Stomach smooth muscle (tissue), 2 donors: ENCODE measurements around the gene CYB5RL.
"Not testable (repeated sequence)": the region's sequence is repeated elsewhere in the genome, so short reads cannot be mapped to it uniquely, and the experiment has no call there.

Experiments used
- H3K27ac ChIP-seq: one replicate; pipeline ENCODE4 v1.7.0; 2013; ENCODE audit warnings: mild to moderate bottlenecking, low read length, inconsistent platforms
- H3K27me3 ChIP-seq, 2 donors: one replicate each; pipeline ENCODE4 v1.7.0; 2013; ENCODE audit warnings: low read length in 2 of 2; ENCODE audit not compliant: insufficient read depth in 2 of 2, control insufficient read depth in 1 of 2
- H3K36me3 ChIP-seq, 2 donors: one replicate each; pipeline ENCODE4 v1.7.0; 2013; ENCODE audit warnings: low read length in 2 of 2; ENCODE audit not compliant: control insufficient read depth in 2 of 2, insufficient read depth in 2 of 2
- H3K4me1 ChIP-seq: one replicate; pipeline ENCODE4 v1.7.0; 2013; ENCODE audit warnings: low read length; ENCODE audit not compliant: control insufficient read depth, insufficient read depth
- H3K4me3 ChIP-seq, 2 donors: one replicate each; pipeline ENCODE4 v1.7.0; 2013; ENCODE audit warnings: low read length in 2 of 2
- H3K9ac ChIP-seq, 2 donors: one replicate each; pipeline ENCODE4 v1.7.0; 2013; ENCODE audit warnings: low read length in 2 of 2, mild to moderate bottlenecking in 1 of 2
- H3K9me3 ChIP-seq, 2 donors: one replicate each; pipeline ENCODE4 v1.7.0; 2013; ENCODE audit warnings: low read length in 2 of 2; ENCODE audit not compliant: control insufficient read depth in 2 of 2
- donor health status: healthy.
- donor health status: Pancreatic carcinoma.

CYB5RL gene

DNA sequence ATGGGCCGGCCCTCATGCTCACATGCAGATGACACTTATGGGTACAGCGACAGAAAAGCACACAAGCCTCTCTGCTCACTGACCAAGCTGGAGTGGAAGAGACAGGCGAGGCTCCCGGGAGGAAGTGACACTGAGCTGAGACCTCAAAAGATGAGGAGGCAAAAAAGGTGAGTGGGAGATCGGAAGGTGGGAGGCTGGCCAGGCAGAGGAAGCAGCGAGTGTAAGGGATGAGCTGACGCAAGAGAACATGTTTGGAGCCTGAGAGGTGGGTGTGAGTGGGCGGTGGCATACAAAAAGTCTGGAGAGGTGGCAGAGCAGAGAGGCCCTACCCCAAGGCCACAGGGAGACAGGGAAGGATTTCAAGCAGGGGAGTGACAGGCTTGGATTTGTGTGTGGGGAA lies 28.8 kb downstream of the CYB5RL start:
- Histone ChIP-seq H3K4me1 (peaks cover 3% of the 10 kb centered on the region), H3K9ac (no peak overlapping the region), H3K27ac (no peak overlapping the region), H3K36me3 (peaks cover 0 to 4% of the 10 kb centered on the region in 2 donors), H3K27me3 (no peaks in the 10 kb centered on the region), H3K9me3 (no peaks in the 10 kb centered on the region), H3K4me3 (no peak overlapping the region)

- H3K27me3 ChIP-seq, result no peaks in the 10 kb centered on the region
- H3K36me3 ChIP-seq, result peaks cover 0 to 2% of the 10 kb centered on the region in 2 donors
- no peak overlapping the region for H3K27ac ChIP-seq
- peaks cover 3% of the 10 kb centered on the region for H3K4me1 ChIP-seq
- H3K9ac ChIP-seq, result no peak overlapping the region
- no peak overlapping the region for H3K4me3 ChIP-seq
- H3K9me3 ChIP-seq, result no peaks in the 10 kb centered on the region
These were observed 30.8 kb downstream of the CYB5RL start for GRCh38 chr1:54169068-54169467.

GRCh38 chr1:54168206-54168965 lies 31.4 kb downstream of the CYB5RL start:
- no peaks in the 10 kb centered on the region for H3K27me3 ChIP-seq
- H3K9me3 ChIP-seq, result no peaks in the 10 kb centered on the region
- no peaks in the 10 kb centered on the region for H3K36me3 ChIP-seq
- no peak overlapping the region for H3K4me3 ChIP-seq
- no peak overlapping the region for H3K27ac ChIP-seq
- H3K9ac ChIP-seq, result no peak overlapping the region
- peaks cover 3% of the 10 kb centered on the region for H3K4me1 ChIP-seq

DNA sequence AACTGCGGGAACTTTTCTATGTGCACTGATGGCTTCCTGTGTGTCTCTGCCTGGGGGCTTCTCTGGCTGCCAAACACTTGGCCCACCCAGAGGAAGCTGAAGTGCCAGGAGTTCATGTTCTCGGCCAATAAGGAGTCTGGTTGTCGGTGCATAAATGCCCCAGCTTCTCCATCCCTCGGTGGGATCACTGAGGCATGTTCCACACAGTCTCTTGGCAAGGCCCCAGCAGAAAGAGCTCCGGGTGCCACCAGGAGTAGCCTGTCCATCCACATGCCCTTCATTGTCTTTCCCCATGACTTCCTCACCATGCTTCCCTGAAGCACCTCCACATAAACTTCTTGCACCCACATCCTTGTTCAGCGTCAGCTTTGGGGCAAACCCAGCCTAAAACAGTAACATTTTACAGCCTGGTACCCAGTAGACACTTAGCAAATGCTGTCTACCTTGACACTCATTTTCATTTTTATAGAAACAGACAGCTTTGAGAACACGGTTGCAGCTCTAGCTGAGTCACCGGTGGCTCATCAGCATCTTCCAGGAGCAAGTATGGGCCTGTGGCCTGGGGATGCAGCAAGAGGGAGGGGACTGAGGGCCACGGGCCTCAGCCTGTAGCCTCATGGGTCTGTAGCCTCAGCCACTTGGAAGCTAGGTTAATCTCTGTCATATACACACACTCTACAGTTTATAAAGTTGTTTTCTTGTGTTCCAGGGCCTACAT lies 32.2 kb downstream of the CYB5RL start:
- H3K9me3 ChIP-seq, result no peaks in the 10 kb centered on the region
- no peak overlapping the region for H3K9ac ChIP-seq
- no peaks in the 10 kb centered on the region for H3K36me3 ChIP-seq
- H3K27me3 ChIP-seq, result no peaks in the 10 kb centered on the region
- H3K4me1 ChIP-seq, result peaks cover 3% of the 10 kb centered on the region
- no peak overlapping the region for H3K27ac ChIP-seq
- H3K4me3 ChIP-seq, result no peak overlapping the region

GRCh38 chr1:54166357-54166756 lies 33.5 kb downstream of the CYB5RL start:
- H3K9ac ChIP-seq, H3K27me3 ChIP-seq, H3K4me1 ChIP-seq: not testable (repeated sequence)

DNA sequence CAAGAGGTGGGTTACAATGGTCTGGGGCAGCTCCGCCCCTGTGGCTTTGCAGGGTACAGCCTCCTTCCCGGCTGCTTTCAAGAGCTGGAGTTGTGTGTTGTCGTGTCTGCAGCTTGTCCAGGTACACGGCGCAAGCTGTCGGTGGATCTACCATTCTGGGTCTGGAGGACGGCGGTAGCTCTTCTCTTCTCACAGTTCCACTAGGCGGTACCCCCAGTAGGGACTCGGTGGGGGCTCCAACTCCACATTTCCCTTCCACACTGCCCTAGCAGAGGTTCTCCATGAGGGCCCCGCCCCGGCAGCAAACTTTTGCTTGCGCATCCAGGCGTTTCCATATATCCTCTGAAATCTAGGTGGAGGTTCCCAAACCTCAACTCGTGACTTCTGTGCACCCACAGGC lies 34.7 kb downstream of the CYB5RL start:
- H3K4me1 ChIP-seq, result peaks cover 3% of the 10 kb centered on the region
- no peak overlapping the region for H3K27ac ChIP-seq
- H3K9ac ChIP-seq, result no peak overlapping the region
- no peaks in the 10 kb centered on the region for H3K36me3 ChIP-seq
- no peak overlapping the region for H3K4me3 ChIP-seq
- H3K27me3 ChIP-seq, result no peaks in the 10 kb centered on the region
- H3K9me3 ChIP-seq, result no peaks in the 10 kb centered on the region

More at GRCh38 chr1:54166357-54166756, 33.5 kb downstream of the CYB5RL start:
- H3K9me3 ChIP-seq, H3K4me3 ChIP-seq, H3K27ac ChIP-seq, H3K36me3 ChIP-seq: not testable (repeated sequence)

- H3K9me3 ChIP-seq, result no peaks in the 10 kb centered on the region
- H3K27me3 ChIP-seq, result no peaks in the 10 kb centered on the region
- no peak overlapping the region for H3K4me3 ChIP-seq
- H3K27ac ChIP-seq, result no peak overlapping the region
- H3K36me3 ChIP-seq, result no peaks in the 10 kb centered on the region
- no peak overlapping the region for H3K9ac ChIP-seq
- peaks cover 3% of the 10 kb centered on the region for H3K4me1 ChIP-seq
These were observed 36.3 kb downstream of the CYB5RL start for GRCh38 chr1:54163573-54163972.

DNA sequence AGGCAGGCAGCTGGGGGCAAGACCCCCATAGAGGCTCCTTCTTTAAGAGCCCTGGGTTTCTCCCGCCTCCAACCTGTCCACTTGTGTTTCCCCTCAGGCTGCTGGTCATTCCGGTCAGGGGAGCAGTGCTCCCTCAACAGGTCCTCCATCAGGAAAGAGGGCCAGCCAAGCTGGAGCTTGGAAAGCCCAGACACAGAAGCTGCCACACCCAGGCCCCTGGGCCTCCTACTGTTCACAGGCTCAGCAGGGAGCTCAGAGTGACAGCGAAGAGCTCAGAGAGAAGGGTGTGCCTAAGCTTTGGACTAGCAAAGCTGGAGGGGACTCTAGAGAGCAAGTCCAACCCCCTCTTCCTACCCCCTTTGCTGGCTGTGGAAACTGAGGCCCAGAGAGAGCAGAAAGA lies 36.8 kb downstream of the CYB5RL start:
- no peak overlapping the region for H3K4me3 ChIP-seq
- H3K9me3 ChIP-seq, result no peaks in the 10 kb centered on the region
- no peak overlapping the region for H3K9ac ChIP-seq
- H3K4me1 ChIP-seq, result peaks cover 3% of the 10 kb centered on the region
- no peak overlapping the region for H3K27ac ChIP-seq
- no peaks in the 10 kb centered on the region for H3K27me3 ChIP-seq
- H3K36me3 ChIP-seq, result no peaks in the 10 kb centered on the region

DNA sequence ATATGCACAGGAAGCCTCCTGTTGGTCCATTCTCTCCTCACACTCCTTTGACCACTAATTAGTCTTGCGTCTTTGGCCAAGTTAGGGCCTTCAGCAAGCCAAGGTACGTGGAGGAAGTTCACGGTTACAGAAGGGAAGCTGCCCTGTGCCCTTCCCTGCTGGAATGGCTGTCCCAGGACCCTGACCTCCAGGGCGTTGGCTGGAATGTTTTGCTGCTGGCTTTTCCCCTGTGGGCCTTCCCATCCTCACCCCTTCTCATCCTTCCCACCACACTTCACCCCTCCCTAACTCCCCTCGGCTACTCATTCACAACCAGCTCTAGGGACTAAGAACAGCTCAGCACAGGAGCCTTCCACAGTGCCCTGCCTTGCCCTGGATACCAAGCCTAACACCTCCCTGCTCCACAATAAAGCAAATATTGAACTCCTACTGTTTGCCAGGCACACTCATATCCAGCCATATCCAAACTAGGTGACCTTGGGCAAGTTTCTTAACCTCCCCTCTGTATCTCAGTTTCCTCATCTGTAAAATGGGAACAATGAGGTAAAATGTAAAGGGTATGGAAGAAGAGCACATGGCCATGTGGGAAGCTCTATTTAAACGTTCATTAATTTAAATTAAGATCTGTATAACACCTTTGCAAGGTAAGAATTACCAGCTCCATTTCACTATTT lies 38.2 kb downstream of the CYB5RL start:
- Histone ChIP-seq H3K27me3 (no peaks in the 10 kb centered on the region), H3K4me1 (peaks cover 3% of the 10 kb centered on the region), H3K27ac (no peak overlapping the region), H3K4me3 (no peak overlapping the region), H3K36me3 (no peaks in the 10 kb centered on the region), H3K9ac (no peak overlapping the region), H3K9me3 (no peaks in the 10 kb centered on the region)

- H3K27me3 ChIP-seq, result no peaks in the 10 kb centered on the region
- H3K9ac ChIP-seq, result no peak overlapping the region
- H3K27ac ChIP-seq, result no peak overlapping the region
- no peaks in the 10 kb centered on the region for H3K36me3 ChIP-seq
- peaks cover 3% of the 10 kb centered on the region for H3K4me1 ChIP-seq
- H3K9me3 ChIP-seq, result no peaks in the 10 kb centered on the region
- no peak overlapping the region for H3K4me3 ChIP-seq
These were observed 39.5 kb downstream of the CYB5RL start for GRCh38 chr1:54160351-54160750.
